GM19452 (cell line): ENCODE measurements around the gene CLDN7.
A peak's percentile ranks its signal among the peaks of the same experiment; 100 is the strongest.

ENCODE experiments used
- ATAC-seq: cut with Tn5 transposase; IDR thresholded peaks from one replicate; pipeline ENCODE4 v1.9.1; 2021; ENCODE audit not compliant: unreplicated experiment

Gene CLDN7, protein sequence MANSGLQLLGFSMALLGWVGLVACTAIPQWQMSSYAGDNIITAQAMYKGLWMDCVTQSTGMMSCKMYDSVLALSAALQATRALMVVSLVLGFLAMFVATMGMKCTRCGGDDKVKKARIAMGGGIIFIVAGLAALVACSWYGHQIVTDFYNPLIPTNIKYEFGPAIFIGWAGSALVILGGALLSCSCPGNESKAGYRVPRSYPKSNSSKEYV

GRCh38 chr17:7262192-7262934, at the start of gene CLDN7:
TSS of gene CLDN7 (minus strand) at chr17:7262478. CDS start at chr17:7262043, 435 bp downstream.
- no peak for ATAC-seq

DNA sequence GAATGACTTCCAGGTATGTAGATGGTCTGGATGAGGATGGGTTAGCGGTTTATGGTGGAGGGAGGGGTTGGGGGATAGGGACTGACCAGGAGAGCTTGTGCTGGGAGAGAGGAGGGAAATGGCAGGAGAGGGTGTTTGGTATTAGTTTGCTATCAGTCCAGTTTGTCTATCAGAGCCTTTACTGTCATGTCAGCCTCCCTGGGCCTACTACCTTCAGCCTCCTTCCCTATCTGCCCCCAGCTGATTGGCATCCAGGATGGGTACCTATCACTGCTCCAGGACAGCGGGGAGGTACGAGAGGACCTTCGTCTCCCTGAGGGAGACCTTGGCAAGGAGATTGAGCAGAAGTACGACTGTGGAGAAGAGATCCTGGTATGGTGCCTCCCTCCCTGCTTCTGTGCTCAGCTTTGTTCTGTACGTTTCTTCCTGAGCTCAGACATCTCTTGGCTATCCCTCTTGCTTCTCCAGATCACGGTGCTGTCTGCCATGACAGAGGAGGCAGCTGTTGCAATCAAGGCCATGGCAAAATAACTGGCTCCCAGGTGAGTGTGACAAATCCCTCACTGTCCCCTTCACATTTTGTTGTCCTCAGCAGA, 48.9 kb upstream of the CLDN7 start:
- ATAC-seq = no peak

DNA sequence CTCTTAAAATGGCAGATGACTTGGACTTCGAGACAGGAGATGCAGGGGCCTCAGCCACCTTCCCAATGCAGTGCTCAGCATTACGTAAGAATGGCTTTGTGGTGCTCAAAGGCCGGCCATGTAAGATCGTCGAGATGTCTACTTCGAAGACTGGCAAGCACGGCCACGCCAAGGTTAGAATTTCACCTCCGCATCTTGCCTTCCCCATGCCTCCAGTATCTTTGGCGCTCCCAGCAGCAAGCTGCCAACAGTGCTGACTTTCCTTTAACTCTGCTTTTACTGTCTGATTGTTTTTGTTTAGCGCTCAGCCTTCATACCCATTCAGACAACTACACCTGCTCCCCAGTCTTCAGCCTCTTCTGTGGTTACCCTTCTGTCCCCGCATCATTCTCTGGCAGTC, 47.4 kb upstream of the CLDN7 start:
- ATAC-seq = no peak

GRCh38 chr17:7308625-7309433, 46.6 kb upstream of the CLDN7 start:
- ATAC-seq = no peak

DNA sequence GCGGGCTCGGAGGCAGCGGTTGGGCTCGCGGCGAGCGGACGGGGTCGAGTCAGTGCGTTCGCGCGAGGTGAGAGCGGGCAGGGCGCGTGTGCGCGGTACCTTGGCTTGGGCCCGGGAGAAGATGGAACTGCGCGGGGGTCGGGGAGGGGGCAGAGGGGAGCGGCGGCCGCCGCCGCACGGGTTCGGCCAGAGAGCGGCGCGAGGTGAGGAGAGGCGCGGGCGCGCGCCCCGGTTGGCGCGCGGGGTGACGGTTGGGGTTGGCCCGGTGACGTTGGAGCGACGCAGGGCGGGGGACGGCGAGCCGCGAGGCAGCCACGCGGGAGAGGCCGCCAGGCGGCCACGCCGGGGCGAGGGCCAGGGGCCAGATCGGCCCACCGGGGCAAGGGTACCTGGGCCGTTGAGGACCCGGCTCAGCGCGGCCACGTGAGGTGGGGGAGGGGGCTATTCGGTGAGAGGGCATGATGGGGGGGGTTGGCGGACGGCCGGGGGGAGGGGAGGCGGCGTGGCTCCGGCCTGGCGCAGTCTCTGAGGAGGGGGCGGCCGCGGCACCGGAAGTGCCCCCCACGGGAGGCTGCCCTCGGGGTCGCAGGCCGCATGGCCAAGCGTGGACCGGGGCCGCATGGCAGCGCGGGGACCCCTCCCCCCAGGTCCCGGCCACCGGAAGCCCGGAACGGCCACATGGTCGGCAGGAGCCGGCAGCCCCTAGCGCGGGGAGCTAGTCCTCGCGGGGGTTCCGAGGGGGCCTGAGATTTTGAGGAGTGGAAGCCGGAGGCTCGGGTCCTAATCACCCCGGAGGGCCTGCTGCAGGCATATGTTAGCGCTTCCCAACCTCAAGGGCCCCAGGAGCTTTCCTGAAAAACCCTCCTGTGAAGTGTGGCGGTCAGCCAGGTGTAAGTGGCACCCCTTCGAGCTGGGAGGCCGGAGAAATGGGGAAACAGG, 45.7 kb upstream of the CLDN7 start:
- no peak for ATAC-seq

GRCh38 chr17:7306911-7307685, 44.8 kb upstream of the CLDN7 start, which contains the start of gene EIF5A:
TSS of gene EIF5A (plus strand) at chr17:7307628. CDS start at chr17:7309636, 2,008 bp downstream.
- peak; percentile 73 for ATAC-seq

DNA sequence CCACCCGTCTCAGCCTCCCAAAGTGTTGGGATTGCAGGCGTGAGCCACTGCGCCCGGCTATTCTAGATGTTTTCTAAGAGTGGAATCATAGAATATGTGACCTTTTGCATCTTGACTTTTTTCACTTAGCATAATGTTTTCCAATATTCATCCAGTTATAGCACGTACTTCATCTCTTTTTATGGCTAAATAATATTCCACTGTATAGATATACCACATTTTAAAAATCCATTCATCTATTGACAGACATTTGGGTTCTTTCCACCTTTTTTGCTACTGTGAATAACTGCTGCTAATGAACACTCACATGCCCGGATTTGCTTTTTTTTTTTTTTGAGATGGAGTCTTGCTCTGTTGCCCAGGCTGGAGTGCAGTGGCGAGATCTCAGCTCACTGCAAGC, 41.9 kb upstream of the CLDN7 start:
- no peak for ATAC-seq

- ATAC-seq = no peak
These were observed 34.0 kb upstream of the CLDN7 start for GRCh38 chr17:7296189-7296861.

GRCh38 chr17:7295230-7296180, 33.2 kb upstream of the CLDN7 start:
- no peak for ATAC-seq

- no peak for ATAC-seq
These were observed 32.4 kb upstream of the CLDN7 start, which contains the start of gene YBX2 for GRCh38 chr17:7294614-7295153. TSS of gene YBX2 (minus strand) at chr17:7294639. CDS start at chr17:7294500, 139 bp downstream.

DNA sequence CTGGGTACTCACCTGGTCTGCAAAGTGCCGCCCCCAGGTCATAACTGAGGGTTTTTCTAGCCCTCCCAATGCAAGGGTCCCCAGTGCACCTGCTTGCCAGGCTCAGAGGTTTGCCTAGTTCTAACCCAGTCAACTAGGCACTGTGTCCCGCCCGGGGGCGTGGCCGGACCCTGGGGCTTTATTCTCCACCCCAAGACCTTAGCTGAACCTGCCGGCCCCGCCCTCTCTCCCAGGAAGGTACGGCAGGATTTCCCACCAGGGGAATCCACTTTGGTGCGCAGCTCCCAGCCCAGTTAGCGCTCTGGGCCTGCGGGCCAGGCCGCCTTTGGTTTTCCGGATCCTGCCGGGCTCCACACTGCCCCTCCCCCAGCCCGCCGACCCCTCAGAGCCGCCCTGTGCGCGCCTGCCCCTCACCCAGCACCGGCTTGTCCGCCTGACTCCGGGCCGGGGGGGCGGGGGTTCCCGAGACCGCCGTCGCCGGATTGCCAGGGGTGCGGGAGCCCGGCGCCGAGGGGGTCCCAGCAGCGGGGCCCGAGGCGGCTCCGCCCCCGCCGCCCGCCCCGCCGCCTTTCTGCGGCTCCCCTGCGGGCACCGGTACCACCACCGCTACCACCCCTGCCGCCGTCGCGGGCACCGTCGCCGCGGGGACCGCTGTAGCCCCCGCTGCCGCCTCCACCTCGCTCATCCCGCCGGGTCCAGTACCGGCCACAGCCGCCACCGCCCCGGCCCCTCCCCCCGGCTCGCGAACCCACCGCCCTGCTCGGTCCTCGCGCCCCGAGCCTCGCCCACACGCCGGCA, 31.7 kb upstream of the CLDN7 start:
- ATAC-seq = no peak

GRCh38 chr17:7293159-7293558, 30.9 kb upstream of the CLDN7 start:
- ATAC-seq = no peak

DNA sequence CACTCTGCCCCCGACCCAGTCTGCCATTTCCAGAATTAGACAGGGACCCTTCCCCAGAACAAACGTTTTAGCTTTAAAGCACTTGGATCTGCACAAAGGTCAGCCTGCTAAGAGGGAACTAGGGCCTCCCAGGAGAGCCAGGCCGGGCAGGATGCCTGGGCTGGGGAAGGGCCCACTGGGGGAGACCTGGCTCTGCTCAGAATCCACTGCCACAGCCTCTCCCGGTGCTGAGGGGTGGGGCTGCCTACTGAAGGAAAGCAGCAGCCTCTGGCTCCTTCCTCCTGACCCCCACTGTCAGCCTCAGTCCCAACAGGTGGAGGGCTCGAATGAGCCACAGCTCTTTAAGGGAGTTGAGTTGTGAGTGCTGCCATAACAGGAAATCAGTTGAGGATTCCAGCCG, 30.5 kb upstream of the CLDN7 start:
- no peak for ATAC-seq

DNA sequence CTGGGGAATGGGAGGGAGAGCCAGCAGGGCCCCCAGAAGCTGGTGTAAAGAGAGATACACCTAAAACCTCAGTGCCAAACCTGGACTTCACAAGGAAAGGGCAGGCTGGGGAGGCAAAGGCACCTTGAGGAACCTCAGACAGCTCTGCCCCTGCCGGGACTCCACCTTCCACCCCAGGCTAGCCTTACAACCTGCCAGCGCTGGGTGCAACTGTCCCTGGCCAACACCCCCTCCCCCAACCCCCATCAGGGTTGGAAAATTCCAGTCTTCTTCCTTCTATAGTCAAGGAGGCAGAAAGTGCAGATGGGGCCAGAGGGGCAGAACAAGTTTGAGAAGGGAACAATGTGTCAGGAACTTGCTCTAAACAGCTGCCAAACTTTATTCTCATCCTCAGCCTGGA, 29.9 kb upstream of the CLDN7 start:
- no peak for ATAC-seq

DNA sequence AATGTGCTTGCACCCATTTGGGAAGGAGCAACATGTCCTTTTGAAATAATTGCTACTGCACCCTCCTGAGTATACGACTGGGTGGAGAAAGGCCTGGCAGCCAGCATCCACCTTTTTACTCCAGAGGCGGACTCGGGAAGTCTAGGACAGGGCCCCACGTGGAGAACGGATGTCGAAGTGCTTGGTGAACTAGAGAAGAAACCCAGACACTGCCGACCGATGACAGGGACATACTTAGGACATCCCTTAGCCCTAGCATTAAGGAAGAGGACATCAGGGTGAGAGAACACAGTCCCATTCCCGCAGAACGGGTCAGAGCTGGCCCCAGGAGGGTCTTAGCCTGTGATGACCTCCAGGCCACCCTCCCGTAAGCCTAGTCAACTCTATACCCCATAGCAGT, 28.4 kb upstream of the CLDN7 start:
- ATAC-seq = no peak

GRCh38 chr17:7290166-7290565, 27.9 kb upstream of the CLDN7 start:
- ATAC-seq = no peak
